Neural cell (in vitro differentiated cells): ENCODE measurements around the gene PRXL2A. TPM values are rescaled to one million over a fixed set of nuclear protein-coding genes. Genes with fewer than 3 reads are reported as not detected.
"Not testable (repeated sequence)": the region's sequence is repeated elsewhere in the genome, so short reads cannot be mapped to it uniquely, and the experiment has no call there.

Source experiments
- H2AFZ ChIP-seq: fragments of 200-600, 300-800 bp; sonication (generic), shearing (Covaris generic); 2 replicates; pipeline ENCODE4 v1.6.0; 2014; ENCODE audit warnings: low read depth, mild to moderate bottlenecking, antibody characterized with exemption, low read length, moderate library complexity
- H3F3A ChIP-seq: fragments of 200-600 bp; shearing (Covaris generic); 2 replicates; pipeline ENCODE4 v1.6.1; 2016; ENCODE audit warnings: mild to moderate bottlenecking, moderate library complexity, mixed read lengths, antibody characterized with exemption, low read length; ENCODE audit not compliant: insufficient read depth, poor library complexity, severe bottlenecking
- H3K27ac ChIP-seq: fragments of 200-600, 300-800 bp; sonication (generic), shearing (Covaris generic); 2 replicates; pipeline ENCODE4 v1.5.1; 2014; ENCODE audit warnings: mild to moderate bottlenecking, low read length, moderate library complexity
- H3K27me3 ChIP-seq: fragments of 300-800, 200-600 bp; sonication (generic), shearing (Covaris generic); 2 replicates; pipeline ENCODE4 v1.6.0; 2014; ENCODE audit warnings: mild to moderate bottlenecking, low read depth, low read length, moderate library complexity; ENCODE audit not compliant: insufficient read depth
- H3K36me3 ChIP-seq: fragments of 300-800, 200-600 bp; sonication (generic), shearing (Covaris generic); 2 replicates; pipeline ENCODE4 v1.5.1; 2014; ENCODE audit warnings: mild to moderate bottlenecking, antibody characterized with exemption, low read length, moderate library complexity; ENCODE audit not compliant: insufficient read depth
- H3K4me2 ChIP-seq: fragments of 300-800, 200-600 bp; sonication (generic), shearing (Covaris generic); 2 replicates; pipeline ENCODE4 v1.6.0; 2014; ENCODE audit warnings: mild to moderate bottlenecking, low read length
- H3K4me3 ChIP-seq: fragments of 300-800, 200-600 bp; sonication (generic), shearing (Covaris generic); 2 replicates; pipeline ENCODE4 v1.5.1; 2014; ENCODE audit warnings: mild to moderate bottlenecking, low read length, moderate library complexity
- H3K79me2 ChIP-seq: fragments of 200-600 bp; shearing (Covaris generic); replicated peaks from 2 replicates; pipeline ENCODE4 v1.6.0; 2014; ENCODE audit warnings: mild to moderate bottlenecking, low read length, moderate library complexity; ENCODE audit not compliant: insufficient read depth
- H3K9ac ChIP-seq: fragments of 300-800, 200-600 bp; sonication (generic), shearing (Covaris generic); 2 replicates; pipeline ENCODE4 v1.6.1; 2016; ENCODE audit warnings: mild to moderate bottlenecking, low read length, mixed read lengths
- H3K9me2 ChIP-seq: fragments of 200-600 bp; shearing (Covaris generic); 2 replicates; pipeline ENCODE4 v1.6.1; 2016; ENCODE audit warnings: mild to moderate bottlenecking, low read length, mixed read lengths; ENCODE audit not compliant: insufficient read depth
- H3K9me3 ChIP-seq: fragments of 200-600, 300-800 bp; sonication (generic), shearing (Covaris generic); 2 replicates; pipeline ENCODE4 v1.6.1; 2016; ENCODE audit warnings: mild to moderate bottlenecking, mixed run types, low read length, moderate library complexity, mixed read lengths
- H4K20me1 ChIP-seq: fragments of 200-600 bp; shearing (Covaris generic); 2 replicates; pipeline ENCODE4 v1.6.1; 2016; ENCODE audit warnings: mild to moderate bottlenecking, mixed run types; ENCODE audit not compliant: insufficient read depth
- CTCF ChIP-seq: fragments of 450-650 bp; IDR thresholded peaks from 2 replicates; pipeline ENCODE4 v1.5.1; 2014; ENCODE audit warnings: antibody characterized with exemption, mild to moderate bottlenecking, moderate library complexity; ENCODE audit not compliant: poor library complexity, severe bottlenecking
- EP300 ChIP-seq: fragments of 450-650 bp; conservative IDR thresholded peaks from 2 replicates; pipeline ENCODE4 v1.6.1; 2014; ENCODE audit warnings: antibody characterized with exemption, mild to moderate bottlenecking, moderate library complexity; ENCODE audit not compliant: poor library complexity, severe bottlenecking
- EZH2 ChIP-seq: fragments of 200-600, 300-800 bp; shearing (Covaris generic), sonication (generic); IDR thresholded peaks from 2 replicates; pipeline ENCODE4 v1.6.1; 2014; ENCODE audit warnings: antibody characterized with exemption, low read length, borderline replicate concordance, mild to moderate bottlenecking; ENCODE audit not compliant: insufficient read depth, poor library complexity, severe bottlenecking
- MXI1 ChIP-seq: fragments of 450-650 bp; conservative IDR thresholded peaks from 2 replicates; pipeline ENCODE4 v1.6.1; 2014; ENCODE audit warnings: antibody characterized with exemption, mild to moderate bottlenecking; ENCODE audit not compliant: poor library complexity, severe bottlenecking
- POLR2AphosphoS5 ChIP-seq: IDR thresholded peaks from 2 replicates; pipeline ENCODE4 v1.6.1; 2012
- RAD21 ChIP-seq: fragments of 450-650 bp; conservative IDR thresholded peaks from 2 replicates; pipeline ENCODE4 v1.6.1; 2014; ENCODE audit warnings: antibody characterized with exemption, mild to moderate bottlenecking, moderate library complexity
- REST ChIP-seq: IDR thresholded peaks from 2 replicates; pipeline ENCODE4 v1.6.1; 2012; ENCODE audit warnings: borderline replicate concordance
- SMC3 ChIP-seq: fragments of 450-650 bp; conservative IDR thresholded peaks from 2 replicates; pipeline ENCODE4 v1.6.1; 2014; ENCODE audit warnings: antibody characterized with exemption, mild to moderate bottlenecking, moderate library complexity; ENCODE audit not compliant: poor library complexity
- TAF1 ChIP-seq: IDR thresholded peaks from 2 replicates; pipeline ENCODE4 v1.6.1; 2012; ENCODE audit warnings: low read depth
- polyA plus RNA-seq: library from polyadenylated mRNA; depleted of rRNA; stranded (reverse); fragments of >200 nt; gene quantifications from 2 replicates; pipeline ENCODE4 v1.2.3, GENCODE V29; 2014

Gene PRXL2A
- polyA plus RNA-seq, 1 donor from 2014 or later, result 60.5 TPM

- Histone ChIP-seq H4K20me1 (no peaks in the 10 kb centered on the region), H3K9ac (no peak overlapping the region), H3K79me2 (peaks cover 67% of the 10 kb centered on the region), H2AFZ (no peak overlapping the region), H3K9me2 (no peaks in the 10 kb centered on the region), H3K9me3 (no peaks in the 10 kb centered on the region), H3K27ac (no peak overlapping the region), H3K36me3 (no peaks in the 10 kb centered on the region), H3K4me2 (no peak overlapping the region), H3F3A (no peaks in the 10 kb centered on the region), H3K4me3 (no peak overlapping the region), H3K27me3 (no peaks in the 10 kb centered on the region)
- TF ChIP-seq EP300, result no peak
- no peak for TF ChIP-seq EZH2
- no peak for TF ChIP-seq SMC3
- no peak for TF ChIP-seq TAF1
- no peak for TF ChIP-seq RAD21
- TF ChIP-seq CTCF, result no peak
- TF ChIP-seq POLR2AphosphoS5, result no peak
- TF ChIP-seq MXI1, result no peak
- no peak for TF ChIP-seq REST
Measured at GRCh38 chr10:80474597-80474910, 66.2 kb downstream of the PRXL2A start.

- Histone ChIP-seq H3K9ac (no peak overlapping the region), H3F3A (no peaks in the 10 kb centered on the region), H3K9me3 (no peaks in the 10 kb centered on the region), H3K4me2 (no peak overlapping the region), H3K27me3 (no peaks in the 10 kb centered on the region), H3K4me3 (no peak overlapping the region), H3K36me3 (no peaks in the 10 kb centered on the region), H4K20me1 (no peaks in the 10 kb centered on the region), H2AFZ (no peak overlapping the region), H3K79me2 (peaks cover 63% of the 10 kb centered on the region), H3K9me2 (no peaks in the 10 kb centered on the region), H3K27ac (no peak overlapping the region)
- no peak for TF ChIP-seq RAD21
- no peak for TF ChIP-seq EZH2
- TF ChIP-seq MXI1, result no peak
- no peak for TF ChIP-seq CTCF
- no peak for TF ChIP-seq REST
- TF ChIP-seq EP300, result no peak
- no peak for TF ChIP-seq TAF1
- no peak for TF ChIP-seq SMC3
- TF ChIP-seq POLR2AphosphoS5, result no peak
Measured at GRCh38 chr10:80474941-80475340, 66.6 kb downstream of the PRXL2A start.

- not testable (repeated sequence) for H3K27ac ChIP-seq, H3K4me2 ChIP-seq, H2AFZ ChIP-seq, H3K4me3 ChIP-seq, H3K27me3 ChIP-seq, H3F3A ChIP-seq, H3K9me3 ChIP-seq, H4K20me1 ChIP-seq, H3K9ac ChIP-seq, H3K9me2 ChIP-seq, H3K36me3 ChIP-seq
- H3K79me2 ChIP-seq, result peaks cover 57% of the 10 kb centered on the region
Measured at GRCh38 chr10:80475641-80476040, 67.3 kb downstream of the PRXL2A start.
